Body of pancreas (tissue), 4 donors: Measurements from ENCODE around the gene UBAC2. TPM values are rescaled to one million over a fixed set of nuclear protein-coding genes. Genes with fewer than 3 reads are reported as not detected.

ENCODE experiments used
- ATAC-seq: fragments of 150-250 bp; one replicate; pipeline ENCODE4 v1.9.1; 2016
- DNase-seq, 4 donors: peaks; one replicate each; pipeline ENCODE4 v3.0.0-alpha.2; 2019
- H3K27ac ChIP-seq, 4 donors: fragments of 200-600 bp; sonication (generic); 1 replicate in 3 of 4; 2 replicates in 1 of 4; pipeline versions ENCODE4 v1.5.1 to v1.6.1; 2016 to 2019; ENCODE audit warnings: mild to moderate bottlenecking in 1 of 4, mixed read lengths in 1 of 4, moderate library complexity in 1 of 4
- H3K27me3 ChIP-seq, 2 donors: fragments of 200-600 bp; sonication (generic); one replicate each; pipeline ENCODE4 v1.6.0; 2016; ENCODE audit warnings: mild to moderate bottlenecking in 1 of 2
- H3K36me3 ChIP-seq, 2 donors: fragments of 200-600 bp; sonication (generic); replicated peaks in 1 of 2; 2 replicates each; pipeline ENCODE4 v1.5.1; 2016; ENCODE audit warnings: low read depth in 2 of 2; ENCODE audit not compliant: insufficient read depth in 1 of 2
- H3K4me1 ChIP-seq: fragments of 200-600 bp; sonication (generic); one replicate; pipeline ENCODE4 v1.6.0; 2016
- H3K4me3 ChIP-seq, 2 donors: fragments of 200-600 bp; sonication (generic); 1 replicate in 1 of 2; 2 replicates in 1 of 2; pipeline ENCODE4 v1.5.1; 2016 to 2019
- H3K9me3 ChIP-seq, 3 donors: fragments of 200-600 bp; sonication (generic); 1 replicate in 2 of 3; 2 replicates in 1 of 3; pipeline ENCODE4 v1.5.1; 2016
- POLR2A ChIP-seq, 3 donors: fragments of 450-650 bp; IDR thresholded peaks; one replicate each; pipeline ENCODE4 v1.6.1; 2016; ENCODE audit warnings: antibody characterized with exemption in 3 of 3, mild to moderate bottlenecking in 2 of 3
- WGBS, 2 donors: methylation state at CpG; one replicate each; pipeline ENCODE4 v1.1.5; 2017; 5-methylcytosine and 5-hydroxymethylcytosine counted together
- intact Hi-C: fragments of 100-400 bp; cut with DNase I; formaldehyde crosslinking; loops from one replicate; pipeline ENCODE4 v1.15.1; 2023
- total RNA-seq, 2 donors: library from RNA; depleted of rRNA; stranded (reverse); fragments of >200 nt; gene quantifications; one replicate each; pipeline ENCODE4 v1.1.0, GENCODE V29; 2016
- TF ChIP-seq, protein P1 (sequence below), 7 experiments: fragments of 450-650 bp in 4 of 7; fragments of 200-600 bp in 3 of 7; sonication (generic) in 3 of 7; IDR thresholded peaks; one replicate each; pipeline ENCODE4 v1.5.1; 2016 to 2019; ENCODE audit warnings: antibody characterized with exemption in 7 of 7

UBAC2 gene
- total RNA-seq, 2 donors from 2014 or later, result 21.4 to 27.2 TPM

GRCh38 chr13:99294958-99295357, 94.3 kb downstream of the UBAC2 start:
- 81 to 86% methylated on average over 7 of the region's 7 CpGs for WGBS, 2 donors
- intact Hi-C loops, result no loop called here
- Histone ChIP-seq H3K36me3 (no peaks in the 10 kb centered on the region), H3K9me3 (no peaks in the 10 kb centered on the region), H3K27ac (no peak overlapping the region), H3K4me1 (no peaks in the 10 kb centered on the region), H3K27me3 (no peaks in the 10 kb centered on the region), H3K4me3 (no peak overlapping the region)
- DNase-seq, result no peak
- no peak for ATAC-seq
- TF ChIP-seq, protein P1, sequence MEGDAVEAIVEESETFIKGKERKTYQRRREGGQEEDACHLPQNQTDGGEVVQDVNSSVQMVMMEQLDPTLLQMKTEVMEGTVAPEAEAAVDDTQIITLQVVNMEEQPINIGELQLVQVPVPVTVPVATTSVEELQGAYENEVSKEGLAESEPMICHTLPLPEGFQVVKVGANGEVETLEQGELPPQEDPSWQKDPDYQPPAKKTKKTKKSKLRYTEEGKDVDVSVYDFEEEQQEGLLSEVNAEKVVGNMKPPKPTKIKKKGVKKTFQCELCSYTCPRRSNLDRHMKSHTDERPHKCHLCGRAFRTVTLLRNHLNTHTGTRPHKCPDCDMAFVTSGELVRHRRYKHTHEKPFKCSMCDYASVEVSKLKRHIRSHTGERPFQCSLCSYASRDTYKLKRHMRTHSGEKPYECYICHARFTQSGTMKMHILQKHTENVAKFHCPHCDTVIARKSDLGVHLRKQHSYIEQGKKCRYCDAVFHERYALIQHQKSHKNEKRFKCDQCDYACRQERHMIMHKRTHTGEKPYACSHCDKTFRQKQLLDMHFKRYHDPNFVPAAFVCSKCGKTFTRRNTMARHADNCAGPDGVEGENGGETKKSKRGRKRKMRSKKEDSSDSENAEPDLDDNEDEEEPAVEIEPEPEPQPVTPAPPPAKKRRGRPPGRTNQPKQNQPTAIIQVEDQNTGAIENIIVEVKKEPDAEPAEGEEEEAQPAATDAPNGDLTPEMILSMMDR (IDR thresholded peaks at IDR 0.05), result no peak
- no peak for TF ChIP-seq POLR2A (IDR thresholded peaks at IDR 0.05)

DNA sequence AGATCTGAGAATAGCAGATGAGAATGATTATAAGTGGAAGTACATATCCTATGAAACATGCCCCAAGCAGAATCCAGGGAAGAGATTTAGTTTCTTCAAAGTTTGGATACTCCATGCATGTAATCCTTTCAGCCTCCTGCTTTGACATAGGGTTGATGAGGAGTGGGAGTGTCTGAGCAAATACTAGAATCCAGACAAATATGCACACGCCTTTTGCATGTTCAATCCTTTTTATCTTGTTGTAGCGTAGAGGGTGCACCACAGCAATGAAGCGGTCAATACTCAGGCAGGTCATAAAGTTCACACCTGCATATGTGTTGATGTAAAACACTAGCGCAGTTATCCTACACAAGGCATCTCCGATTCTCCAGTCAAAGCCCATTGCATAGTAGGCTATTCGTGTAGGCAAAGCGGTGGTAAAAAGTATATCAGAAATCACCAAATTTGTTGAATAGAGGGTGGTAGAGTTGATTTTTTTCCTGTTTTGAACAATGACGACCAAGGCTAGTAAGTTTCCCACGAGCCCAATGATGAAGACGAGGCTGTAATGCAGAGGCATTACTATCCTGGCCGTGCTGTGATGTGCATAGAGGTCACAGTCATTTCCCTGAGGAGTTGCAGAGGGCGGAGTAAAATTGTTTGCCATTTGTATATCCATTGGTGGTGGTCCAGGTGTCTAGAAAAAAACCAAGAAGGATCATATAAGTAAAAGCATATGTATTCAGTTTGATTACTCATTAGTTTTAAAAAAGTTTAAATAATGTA, 95.0 kb downstream of the UBAC2 start:
- TF ChIP-seq, protein P1 (IDR thresholded peaks at IDR 0.05), result no peak
- no peak for TF ChIP-seq POLR2A (IDR thresholded peaks at IDR 0.05)
- no peaks in the 10 kb centered on the region for H3K27me3 ChIP-seq
- intact Hi-C loops, result no loop called here
- ATAC-seq (no peak), DNase-seq (no peak)
- no peaks in the 10 kb centered on the region for H3K9me3 ChIP-seq
- no peaks in the 10 kb centered on the region for H3K36me3 ChIP-seq
- H3K4me3 ChIP-seq, result no peak overlapping the region
- H3K27ac ChIP-seq, result no peak overlapping the region
- no peaks in the 10 kb centered on the region for H3K4me1 ChIP-seq
- 96 to 97% methylated on average over 12 of the region's 12 CpGs for WGBS, 2 donors

DNA sequence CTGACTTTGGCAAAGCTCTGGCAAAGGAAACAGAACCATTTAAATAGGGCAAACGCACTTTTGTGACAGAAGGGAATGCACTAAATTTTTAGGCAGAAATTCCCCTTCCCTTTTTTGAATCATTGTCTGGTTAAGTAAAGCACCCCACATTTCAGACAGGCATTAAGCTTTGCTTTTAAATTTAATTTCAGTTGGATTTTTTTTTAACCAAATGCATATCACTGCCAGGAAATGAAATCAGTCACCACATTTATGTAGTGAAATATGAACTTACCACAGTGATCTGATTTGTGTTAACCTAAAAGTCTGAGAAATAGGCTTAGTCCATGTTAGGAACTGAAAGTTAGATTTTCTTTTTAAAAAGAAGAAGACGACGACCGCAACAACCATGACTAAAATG, 95.7 kb downstream of the UBAC2 start:
- Histone ChIP-seq H3K36me3 (no peaks in the 10 kb centered on the region), H3K27ac (peak overlapping the region in 1 of 4 donors; percentile 12), H3K9me3 (no peaks in the 10 kb centered on the region), H3K4me1 (no peaks in the 10 kb centered on the region), H3K4me3 (no peak overlapping the region), H3K27me3 (no peaks in the 10 kb centered on the region)
- ATAC-seq, result no peak
- no peak for DNase-seq
- intact Hi-C loops, result no loop called here
- TF ChIP-seq POLR2A (IDR thresholded peaks at IDR 0.05), result no peak
- TF ChIP-seq, protein P1 (IDR thresholded peaks at IDR 0.05), result no peak
- WGBS, 2 donors, result 84 to 85% methylated on average over 4 of the region's 4 CpGs

DNA sequence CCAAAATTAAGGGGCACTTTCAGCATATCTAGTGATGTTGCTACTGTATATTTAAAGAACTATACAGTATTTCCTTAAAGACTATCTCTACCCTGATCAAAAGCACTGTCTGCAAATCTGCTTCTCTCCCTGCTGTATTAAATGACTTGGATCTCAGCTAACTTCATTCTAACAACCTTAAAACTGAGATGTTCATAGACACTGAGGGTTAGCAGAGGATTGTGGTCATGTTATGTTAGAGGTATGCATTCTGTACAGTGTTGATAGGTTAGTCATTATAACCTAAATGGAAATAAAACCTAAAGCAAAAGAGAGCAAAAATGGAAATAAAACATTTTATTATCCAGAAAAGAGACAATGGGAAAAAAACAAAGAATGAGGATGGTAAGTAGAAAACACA, 96.7 kb downstream of the UBAC2 start:
- H3K27ac ChIP-seq, result peak overlapping the region in 1 of 4 donors; percentile 12
- no peak for TF ChIP-seq POLR2A (IDR thresholded peaks at IDR 0.05)
- TF ChIP-seq, protein P1 (IDR thresholded peaks at IDR 0.05), result no peak
- intact Hi-C loops, result no loop called here
- DNase-seq, result no peak
- H3K27me3 ChIP-seq, result no peaks in the 10 kb centered on the region
- ATAC-seq, result no peak
- H3K36me3 ChIP-seq, result no peaks in the 10 kb centered on the region
- no peaks in the 10 kb centered on the region for H3K9me3 ChIP-seq
- H3K4me3 ChIP-seq, result no peak overlapping the region
- no peaks in the 10 kb centered on the region for H3K4me1 ChIP-seq

DNA sequence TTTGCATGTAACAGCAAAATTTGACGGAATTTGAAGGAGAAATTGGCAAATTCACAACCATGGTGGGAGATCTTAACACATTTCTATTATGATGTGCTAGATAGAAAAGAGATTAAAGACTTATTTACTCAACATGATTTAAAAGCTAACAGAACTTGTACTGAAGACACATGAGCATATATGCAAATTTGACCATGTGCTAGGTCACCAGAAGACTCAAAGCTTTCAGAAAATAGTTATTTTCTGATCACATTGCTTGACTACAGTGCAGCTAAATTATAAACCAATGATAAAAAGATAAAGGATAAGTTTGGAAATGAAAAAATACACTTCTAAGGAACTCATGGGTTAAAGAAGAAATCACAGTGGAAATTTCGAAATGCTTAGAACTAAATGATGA, 97.4 kb downstream of the UBAC2 start:
- no peaks in the 10 kb centered on the region for H3K9me3 ChIP-seq
- no peak overlapping the region for H3K4me3 ChIP-seq
- no peaks in the 10 kb centered on the region for H3K4me1 ChIP-seq
- ATAC-seq, result no peak
- no peak overlapping the region for H3K27ac ChIP-seq
- TF ChIP-seq POLR2A (IDR thresholded peaks at IDR 0.05), result no peak
- TF ChIP-seq, protein P1 (IDR thresholded peaks at IDR 0.05), result no peak
- H3K36me3 ChIP-seq, result no peaks in the 10 kb centered on the region
- DNase-seq, result no peak
- H3K27me3 ChIP-seq, result no peaks in the 10 kb centered on the region
- 75 to 79% methylated on average over 2 of the region's 2 CpGs for WGBS, 2 donors
- intact Hi-C loops, result no loop called here
